Measurements from ENCODE around the gene GRID1. TPM values are rescaled to one million over a fixed set of nuclear protein-coding genes. Genes with fewer than 3 reads are reported as not detected.

Gene GRID1
- total RNA-seq, 4 donors from 2014 or later = 0.40 to 1.9 (median 1.00) TPM

GRCh38 chr10:85811405-85811804 is 555.2 kb downstream of the GRID1 start:
- WGBS, 2 donors (ENCODE audit: low coverage in 1 of 2) = 79 to 88% methylated on average over 2 of the region's 2 CpGs
- intact Hi-C loops (cut with DNase I; ENCODE audit: low total_unique reads) = no loop called here
- DNase-seq = no peak

GRCh38 chr10:85810674-85811073 is 555.9 kb downstream of the GRID1 start:
- TF ChIP-seq POLR2A (IDR thresholded peaks at IDR 0.05) = no peak
- TF ChIP-seq EP300 (IDR thresholded peaks at IDR 0.05; ENCODE audit: low read depth) = no peak
- TF ChIP-seq POLR2AphosphoS5 (IDR thresholded peaks at IDR 0.05) = no peak
- no peak for TF ChIP-seq CTCF (IDR thresholded peaks at IDR 0.05)
- in situ Hi-C loops (cut with MboI; ENCODE audit: low pct_ligation_motif_present in 1 of 4, low pct_unique_long_range_greater_than_20kb in 1 of 4, low sequenced_read_pairs in 3 of 4) = no loop called here

More at GRCh38 chr10:85811405-85811804, 555.2 kb downstream of the GRID1 start:
- Histone ChIP-seq H3K4me3 (no peak overlapping the region), H3K27ac (no peak overlapping the region), H3K4me1 (no peaks in the 10 kb centered on the region), H3K36me3 (no peaks in the 10 kb centered on the region), H3K9me3 (peaks cover 10 to 19% of the 10 kb centered on the region in 2 donors), H3K27me3 (no peaks in the 10 kb centered on the region)
- in situ Hi-C loops (cut with MboI; ENCODE audit: low pct_ligation_motif_present in 1 of 4, low pct_unique_long_range_greater_than_20kb in 1 of 4, low sequenced_read_pairs in 3 of 4) = no loop called here
- TF ChIP-seq POLR2A (IDR thresholded peaks at IDR 0.05) (no peak), EP300 (IDR thresholded peaks at IDR 0.05; ENCODE audit: low read depth) (no peak), CTCF (IDR thresholded peaks at IDR 0.05) (no peak), POLR2AphosphoS5 (IDR thresholded peaks at IDR 0.05) (no peak)

GRCh38 chr10:85795460-85795859 is 571.1 kb downstream of the GRID1 start:
- Histone ChIP-seq H3K27me3 (no peaks in the 10 kb centered on the region), H3K36me3 (no peaks in the 10 kb centered on the region), H3K4me1 (peaks cover 0 to 3% (median 0%) of the 10 kb centered on the region in 4 donors), H3K27ac (no peak overlapping the region), H3K9me3 (no peaks in the 10 kb centered on the region), H3K4me3 (no peak overlapping the region)
- in situ Hi-C loops (cut with MboI; ENCODE audit: low pct_ligation_motif_present in 1 of 4, low pct_unique_long_range_greater_than_20kb in 1 of 4, low sequenced_read_pairs in 3 of 4) (loop anchor here in 1 of 4 donors (25.0 kb wide), 1 partner anchor 567 kb away; the partner anchor contains the start of gene GRID1), intact Hi-C loops (cut with DNase I; ENCODE audit: low total_unique reads) (no loop called here)
- 20 to 44% methylated on average over 3 of the region's 3 CpGs for WGBS, 2 donors (ENCODE audit: low coverage in 1 of 2)
- no peak for DNase-seq
- no peak for TF ChIP-seq POLR2A (IDR thresholded peaks at IDR 0.05)
- no peak for TF ChIP-seq EP300 (IDR thresholded peaks at IDR 0.05; ENCODE audit: low read depth)

More at GRCh38 chr10:85810674-85811073, 555.9 kb downstream of the GRID1 start:
- no peak for DNase-seq
- Histone ChIP-seq H3K27me3 (no peaks in the 10 kb centered on the region), H3K4me1 (no peaks in the 10 kb centered on the region), H3K9me3 (peaks cover 10 to 19% of the 10 kb centered on the region in 2 donors), H3K4me3 (no peak overlapping the region), H3K27ac (no peak overlapping the region), H3K36me3 (no peaks in the 10 kb centered on the region)
- WGBS, 2 donors (ENCODE audit: low coverage in 1 of 2) = 60% methylated on average over 1 of the region's 1 CpG; no CpG with 5 or more reads in 1 of the 2 donors
- intact Hi-C loops (cut with DNase I; ENCODE audit: low total_unique reads) = no loop called here

- Histone ChIP-seq H3K4me1 (peaks cover 0 to 3% (median 0%) of the 10 kb centered on the region in 4 donors), H3K4me3 (no peak overlapping the region), H3K9me3 (no peaks in the 10 kb centered on the region), H3K27me3 (no peaks in the 10 kb centered on the region), H3K27ac (no peak overlapping the region), H3K36me3 (no peaks in the 10 kb centered on the region)
- in situ Hi-C loops (cut with MboI; ENCODE audit: low pct_ligation_motif_present in 1 of 4, low pct_unique_long_range_greater_than_20kb in 1 of 4, low sequenced_read_pairs in 3 of 4) = loop anchor here in 1 of 4 donors (25.0 kb wide), 1 partner anchor 568 kb away; the partner anchor contains the start of gene GRID1
- no peak for DNase-seq
- WGBS, 2 donors (ENCODE audit: low coverage in 1 of 2) = 36 to 45% methylated on average over 2 of the region's 2 CpGs
- TF ChIP-seq POLR2AphosphoS5 (IDR thresholded peaks at IDR 0.05) (no peak), EP300 (IDR thresholded peaks at IDR 0.05; ENCODE audit: low read depth) (no peak), POLR2A (IDR thresholded peaks at IDR 0.05) (no peak), CTCF (IDR thresholded peaks at IDR 0.05) (no peak)
- intact Hi-C loops (cut with DNase I; ENCODE audit: low total_unique reads) = no loop called here
These were observed 572.0 kb downstream of the GRID1 start for GRCh38 chr10:85794553-85794952.

- Histone ChIP-seq H3K4me3 (no peak overlapping the region), H3K36me3 (no peaks in the 10 kb centered on the region), H3K27ac (no peak overlapping the region), H3K27me3 (no peaks in the 10 kb centered on the region), H3K9me3 (no peaks in the 10 kb centered on the region), H3K4me1 (peaks cover 0 to 3% (median 0%) of the 10 kb centered on the region in 4 donors)
- TF ChIP-seq POLR2A (IDR thresholded peaks at IDR 0.05) (no peak), EP300 (IDR thresholded peaks at IDR 0.05; ENCODE audit: low read depth) (no peak), CTCF (IDR thresholded peaks at IDR 0.05) (no peak), POLR2AphosphoS5 (IDR thresholded peaks at IDR 0.05) (no peak)
- WGBS, 2 donors (ENCODE audit: low coverage in 1 of 2) = 67% methylated on average over 3 of the region's 3 CpGs; no CpG with 5 or more reads in 1 of the 2 donors
- DNase-seq = no peak
- intact Hi-C loops (cut with DNase I; ENCODE audit: low total_unique reads) (no loop called here), in situ Hi-C loops (cut with MboI; ENCODE audit: low pct_ligation_motif_present in 1 of 4, low pct_unique_long_range_greater_than_20kb in 1 of 4, low sequenced_read_pairs in 3 of 4) (loop anchor here in 1 of 4 donors (25.0 kb wide), 1 partner anchor 570 kb away; the partner anchor contains the start of gene GRID1)
These were observed 574.1 kb downstream of the GRID1 start for GRCh38 chr10:85792533-85792858.
